Progenitor cell of endocrine pancreas (in vitro differentiated cells): ENCODE data around the gene FHIP2A. TPM values are rescaled to one million over a fixed set of nuclear protein-coding genes. Genes with fewer than 3 reads are reported as not detected.

Experiments
- DNase-seq: peaks from one replicate; pipeline ENCODE4 v3.0.0; 2021; ENCODE audit warnings: low spot score; ENCODE audit not compliant: unreplicated experiment
- H3K27ac Mint-ChIP-seq: 2 replicates; pipeline ENCODE4 v1.8.0; 2021; ENCODE audit warnings: mild to moderate bottlenecking, moderate library complexity, mixed read lengths
- H3K27me3 Mint-ChIP-seq: 2 replicates; pipeline ENCODE4 v1.8.0; 2021; ENCODE audit warnings: mixed read lengths
- H3K36me3 Mint-ChIP-seq: 2 replicates; pipeline ENCODE4 v1.8.0; 2022; ENCODE audit warnings: mixed read lengths; ENCODE audit not compliant: insufficient read depth
- H3K4me1 Mint-ChIP-seq: 2 replicates; pipeline ENCODE4 v1.8.0; 2021; ENCODE audit warnings: low read depth, mixed read lengths
- H3K4me3 Mint-ChIP-seq: 2 replicates; pipeline ENCODE4 v1.8.0; 2021; ENCODE audit warnings: low read depth, mild to moderate bottlenecking, moderate library complexity, mixed read lengths
- H3K9me3 Mint-ChIP-seq: 2 replicates; pipeline ENCODE4 v1.8.0; 2021; ENCODE audit warnings: low read depth, mixed read lengths
- CTCF ChIP-seq: fragments of 200-600 bp; sonication (generic); IDR thresholded peaks from one replicate; pipeline ENCODE4 v1.5.0; 2021; ENCODE audit warnings: antibody characterized with exemption, mild to moderate bottlenecking; ENCODE audit not compliant: unreplicated experiment
- total RNA-seq: library from RNA; stranded (reverse); gene quantifications from 2 replicates; pipeline ENCODE4 v1.2.1, GENCODE V29; 2021

The FHIP2A gene
- total RNA-seq, 1 donor from 2014 or later = 22.7 TPM

GRCh38 chr10:114806562-114807391 is 14.8 kb upstream of the FHIP2A start:
- DNase-seq = no peak
- H3K36me3 Mint-ChIP-seq = no peaks in the 10 kb centered on the region
- no peak overlapping the region for H3K27ac Mint-ChIP-seq
- H3K4me1 Mint-ChIP-seq = no peaks in the 10 kb centered on the region
- H3K27me3 Mint-ChIP-seq = no peaks in the 10 kb centered on the region
- no peak for TF ChIP-seq CTCF
- peaks cover 3% of the 10 kb centered on the region for H3K9me3 Mint-ChIP-seq
- H3K4me3 Mint-ChIP-seq = no peak overlapping the region

- Mint-ChIP-seq H3K9me3 (peaks cover 3% of the 10 kb centered on the region), H3K4me3 (no peak overlapping the region), H3K27me3 (no peaks in the 10 kb centered on the region), H3K36me3 (no peaks in the 10 kb centered on the region), H3K4me1 (no peaks in the 10 kb centered on the region), H3K27ac (no peak overlapping the region)
- no peak for TF ChIP-seq CTCF
- DNase-seq = no peak
Observed at GRCh38 chr10:114808982-114809381, 12.6 kb upstream of the FHIP2A start.

GRCh38 chr10:114810926-114811325 is 10.7 kb upstream of the FHIP2A start:
- DNase-seq = no peak
- H3K27ac Mint-ChIP-seq = no peak overlapping the region
- H3K4me3 Mint-ChIP-seq = no peak overlapping the region
- no peaks in the 10 kb centered on the region for H3K27me3 Mint-ChIP-seq
- no peaks in the 10 kb centered on the region for H3K4me1 Mint-ChIP-seq
- H3K9me3 Mint-ChIP-seq = peaks cover 3% of the 10 kb centered on the region
- no peak for TF ChIP-seq CTCF
- no peaks in the 10 kb centered on the region for H3K36me3 Mint-ChIP-seq

- no peak for TF ChIP-seq CTCF
- no peaks in the 10 kb centered on the region for H3K4me1 Mint-ChIP-seq
- no peak overlapping the region for H3K27ac Mint-ChIP-seq
- H3K36me3 Mint-ChIP-seq = no peaks in the 10 kb centered on the region
- no peaks in the 10 kb centered on the region for H3K27me3 Mint-ChIP-seq
- no peak for DNase-seq
- peaks cover 3% of the 10 kb centered on the region for H3K9me3 Mint-ChIP-seq
- H3K4me3 Mint-ChIP-seq = no peak overlapping the region
Observed at GRCh38 chr10:114811862-114812261, 9.7 kb upstream of the FHIP2A start.

- no peaks in the 10 kb centered on the region for H3K36me3 Mint-ChIP-seq
- DNase-seq = no peak
- no peaks in the 10 kb centered on the region for H3K4me1 Mint-ChIP-seq
- no peaks in the 10 kb centered on the region for H3K9me3 Mint-ChIP-seq
- no peak overlapping the region for H3K27ac Mint-ChIP-seq
- no peak overlapping the region for H3K4me3 Mint-ChIP-seq
- H3K27me3 Mint-ChIP-seq = no peaks in the 10 kb centered on the region
- no peak for TF ChIP-seq CTCF
Observed at GRCh38 chr10:114815791-114816190, 5.8 kb upstream of the FHIP2A start.
